H9 (cell line): Measurements from ENCODE around the gene ATP1B2. TPM values are rescaled to one million over a fixed set of nuclear protein-coding genes. Genes with fewer than 3 reads are reported as not detected.

ENCODE experiments used
- DNase-seq: peaks from one replicate; pipeline ENCODE4 v3.0.0-alpha.2; 2017
- H2AFZ ChIP-seq: one replicate; pipeline ENCODE4 v1.6.1; 2013; ENCODE audit warnings: mild to moderate bottlenecking, low read length, control low read depth, moderate library complexity
- H2AK5ac ChIP-seq: 2 replicates; pipeline ENCODE4 v1.6.1; 2013; ENCODE audit warnings: low read length, control low read depth, mixed read lengths; ENCODE audit not compliant: insufficient read length
- H2BK120ac ChIP-seq: one replicate; pipeline ENCODE4 v1.6.1; 2013; ENCODE audit warnings: low read depth, mild to moderate bottlenecking, low read length, control low read depth, inconsistent platforms; ENCODE audit not compliant: poor library complexity, severe bottlenecking
- H2BK12ac ChIP-seq: 2 replicates; pipeline ENCODE4 v1.6.1; 2013; ENCODE audit warnings: low read length, control low read depth, mixed read lengths, low read depth; ENCODE audit not compliant: insufficient read length
- H2BK15ac ChIP-seq: 2 replicates; pipeline ENCODE4 v1.6.1; 2013; ENCODE audit warnings: low read depth, low read length, control low read depth
- H2BK20ac ChIP-seq: one replicate; pipeline ENCODE4 v1.6.1; 2013; ENCODE audit warnings: low read depth, mild to moderate bottlenecking, low read length, control low read depth, inconsistent platforms; ENCODE audit not compliant: poor library complexity, severe bottlenecking
- H2BK5ac ChIP-seq: 2 replicates; pipeline ENCODE4 v1.6.1; 2013; ENCODE audit warnings: low read length, control low read depth, mixed read lengths; ENCODE audit not compliant: insufficient read length
- H3K14ac ChIP-seq: 2 replicates; pipeline ENCODE4 v1.6.1; 2013; ENCODE audit warnings: low read length, control low read depth; ENCODE audit not compliant: insufficient read depth
- H3K18ac ChIP-seq: 2 replicates; pipeline ENCODE4 v1.6.1; 2013; ENCODE audit warnings: low read depth, mild to moderate bottlenecking, mixed read lengths, low read length, control low read depth; ENCODE audit not compliant: insufficient read length
- H3K23ac ChIP-seq: 2 replicates; pipeline ENCODE4 v1.6.1; 2013; ENCODE audit warnings: low read length, control low read depth, mixed read lengths, low read depth; ENCODE audit not compliant: insufficient read length
- H3K23me2 ChIP-seq: 2 replicates; pipeline ENCODE4 v1.6.1; 2013; ENCODE audit warnings: low read depth, mild to moderate bottlenecking, mixed read lengths, low read length, control low read depth; ENCODE audit not compliant: insufficient read length, poor library complexity, severe bottlenecking
- H3K27ac ChIP-seq: 2 replicates; pipeline ENCODE4 v1.5.1; 2013; ENCODE audit warnings: low read length, control low read depth, mixed read lengths, low read depth; ENCODE audit not compliant: insufficient read length
- H3K27me3 ChIP-seq: 2 replicates; pipeline ENCODE4 v1.6.1; 2013; ENCODE audit warnings: low read length, control low read depth, inconsistent platforms; ENCODE audit not compliant: insufficient read depth
- H3K4ac ChIP-seq: 2 replicates; pipeline ENCODE4 v1.6.1; 2013; ENCODE audit warnings: low read depth, mild to moderate bottlenecking, control low read depth, inconsistent platforms, low read length, moderate library complexity
- H3K4me1 ChIP-seq: 2 replicates; pipeline ENCODE4 v1.6.1; 2013; ENCODE audit warnings: low read length, control low read depth, inconsistent platforms; ENCODE audit not compliant: insufficient read depth
- H3K4me2 ChIP-seq: 2 replicates; pipeline ENCODE4 v1.6.1; 2013; ENCODE audit warnings: low read length, control low read depth, mixed read lengths; ENCODE audit not compliant: insufficient read length, insufficient read depth
- H3K56ac ChIP-seq: 2 replicates; pipeline ENCODE4 v1.6.1; 2013; ENCODE audit warnings: low read depth, mild to moderate bottlenecking, mixed read lengths, low read length, control low read depth; ENCODE audit not compliant: insufficient read length
- H3K79me1 ChIP-seq: 2 replicates; pipeline ENCODE4 v1.6.1; 2013; ENCODE audit warnings: low read depth, mild to moderate bottlenecking, moderate library complexity, low read length, control low read depth, inconsistent platforms; ENCODE audit not compliant: insufficient read depth, poor library complexity, severe bottlenecking
- H3K79me2 ChIP-seq: 2 replicates; pipeline ENCODE4 v1.6.1; 2013; ENCODE audit warnings: low read length, control low read depth, inconsistent platforms; ENCODE audit not compliant: insufficient read depth
- H3K9ac ChIP-seq: 2 replicates; pipeline ENCODE4 v1.6.1; 2013; ENCODE audit warnings: low read length, control low read depth, mixed read lengths; ENCODE audit not compliant: insufficient read length; ENCODE audit errors: extremely low read depth
- H3K9me3 ChIP-seq: one replicate; pipeline ENCODE4 v1.6.1; 2013; ENCODE audit warnings: low read depth, low read length, inconsistent platforms; ENCODE audit not compliant: control insufficient read depth
- H3T11ph ChIP-seq: one replicate; pipeline ENCODE4 v1.6.1; 2013; ENCODE audit warnings: mild to moderate bottlenecking, low read length, control low read depth, inconsistent platforms
- H4K20me1 ChIP-seq: one replicate; pipeline ENCODE4 v1.6.1; 2013; ENCODE audit not compliant: control insufficient read depth, insufficient read length, insufficient read depth
- H4K5ac ChIP-seq: 2 replicates; pipeline ENCODE4 v1.6.1; 2013; ENCODE audit warnings: low read depth, mild to moderate bottlenecking, mixed read lengths, low read length, control low read depth; ENCODE audit not compliant: insufficient read length
- H4K8ac ChIP-seq: replicated peaks from 2 replicates; pipeline ENCODE4 v1.6.1; 2013; ENCODE audit warnings: low read length, control low read depth, mixed read lengths, low read depth; ENCODE audit not compliant: insufficient read length
- H4K91ac ChIP-seq: 2 replicates; pipeline ENCODE4 v1.6.1; 2013; ENCODE audit warnings: low read depth, mild to moderate bottlenecking, moderate library complexity, mixed read lengths, low read length, control low read depth; ENCODE audit not compliant: insufficient read length
- H3K27ac Mint-ChIP-seq, 3 experiments: 2 replicates in 2 of 3; 3 replicates in 1 of 3; pipeline ENCODE4 v1.8.0; 2020 to 2021; ENCODE audit warnings: mixed read lengths in 3 of 3, mild to moderate bottlenecking in 1 of 3, moderate library complexity in 1 of 3
- H3K27me3 Mint-ChIP-seq: 2 replicates; pipeline ENCODE4 v1.8.0; 2021; ENCODE audit warnings: low read depth, mild to moderate bottlenecking, moderate library complexity, mixed read lengths
- H3K36me3 Mint-ChIP-seq, 3 experiments: 2 replicates in 2 of 3; 3 replicates in 1 of 3; pipeline ENCODE4 v1.8.0; 2020 to 2021; ENCODE audit warnings: low read depth in 3 of 3, mixed read lengths in 3 of 3; ENCODE audit not compliant: insufficient read depth in 1 of 3
- H3K4me1 Mint-ChIP-seq, 2 experiments: 2 replicates each; pipeline ENCODE4 v1.8.0; 2020; ENCODE audit warnings: mixed read lengths in 2 of 2
- H3K4me3 Mint-ChIP-seq, 2 experiments: 2 replicates in 1 of 2; 3 replicates in 1 of 2; pipeline ENCODE4 v1.8.0; 2020 to 2021; ENCODE audit warnings: mild to moderate bottlenecking in 2 of 2, mixed read lengths in 2 of 2, moderate library complexity in 1 of 2
- H3K9me3 Mint-ChIP-seq, 2 experiments: 2 replicates in 1 of 2; 3 replicates in 1 of 2; pipeline ENCODE4 v1.8.0; 2020; ENCODE audit warnings: mild to moderate bottlenecking in 2 of 2, mixed read lengths in 2 of 2, moderate library complexity in 1 of 2
- CTCF ChIP-seq: fragments of 200-600 bp; sonication (generic); conservative IDR thresholded peaks from 3 replicates; pipeline ENCODE4 v1.8.0; 2021; ENCODE audit warnings: antibody characterized with exemption, mild to moderate bottlenecking
- WGBS: extraction: QIAGEN DNeasy Blood & Tissue Kit; methylation state at CpG from one replicate; pipeline ENCODE4 v1.1.7; 2013; ENCODE audit warnings: missing lambda C conversion rate, low lambda C conversion rate, mixed read lengths; ENCODE audit not compliant: insufficient read length; ENCODE audit errors: extremely low coverage; 5-methylcytosine and 5-hydroxymethylcytosine counted together
- total RNA-seq: library from RNA; stranded (reverse); gene quantifications from 2 replicates; pipeline ENCODE4 v1.2.1, GENCODE V29; 2021

Gene ATP1B2
- total RNA-seq, 1 experiment from 2014 or later: 16.2 TPM

DNA sequence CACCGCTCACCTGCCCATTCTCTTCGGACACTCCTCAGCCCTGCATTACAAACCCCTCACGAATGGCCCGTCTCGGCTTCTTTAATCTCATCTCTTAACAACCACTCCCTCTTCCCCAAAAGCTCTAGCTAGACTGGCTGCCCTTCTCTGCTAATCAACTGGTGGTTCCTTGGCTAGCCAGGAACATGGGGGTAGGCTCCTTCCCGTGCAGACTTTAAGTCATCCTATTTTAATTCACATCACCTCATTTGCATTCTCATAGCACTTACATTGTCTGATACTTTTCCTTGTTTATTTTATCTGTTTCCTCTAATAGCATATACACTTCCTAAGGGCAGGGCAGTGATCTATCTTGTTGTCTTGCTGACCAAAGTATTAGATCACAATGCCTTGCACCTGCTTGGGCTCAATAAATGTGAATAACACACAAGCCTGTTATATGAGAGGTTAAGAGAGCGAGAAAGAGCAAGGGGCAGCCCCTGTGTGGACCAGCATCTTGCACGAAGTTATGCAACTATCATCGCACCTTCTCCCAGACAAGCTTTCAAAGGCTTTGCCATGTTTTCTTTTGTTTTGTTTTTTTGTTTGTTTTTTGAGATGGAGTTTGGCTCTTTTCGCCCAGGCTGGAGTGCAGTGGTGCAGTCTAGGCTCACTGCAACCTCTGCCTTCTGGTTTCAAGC, 26.8 kb downstream of the ATP1B2 start:
- Histone ChIP-seq H3K9ac (no peak overlapping the region), H3K4me1 (peaks cover 7% of the 10 kb centered on the region; the same call in 1 of the 2 replicates), H3K79me2 (peaks cover 2% of the 10 kb centered on the region; the same call in 1 of the 2 replicates), H2BK5ac (no peak overlapping the region), H2AK5ac (no peak overlapping the region), H4K8ac (no peak overlapping the region), H2BK12ac (no peak overlapping the region), H4K20me1 (no peaks in the 10 kb centered on the region), H3K23me2 (no peaks in the 10 kb centered on the region), H3K4ac (no peak overlapping the region), H2BK20ac (no peak overlapping the region), H3K27me3 (no peaks in the 10 kb centered on the region), H2BK120ac (no peak overlapping the region), H3K14ac (no peak overlapping the region), H4K5ac (no peak overlapping the region), H4K91ac (no peak overlapping the region), H3T11ph (no peak overlapping the region), H3K9me3 (peaks cover 10% of the 10 kb centered on the region), H3K56ac (no peak overlapping the region), H3K23ac (no peak overlapping the region), H2AFZ (no peak overlapping the region), H3K4me2 (peak overlapping the region; percentile 17), H3K79me1 (no peaks in the 10 kb centered on the region), H3K27ac (no peak overlapping the region), H3K18ac (no peak overlapping the region), H2BK15ac (no peak overlapping the region)
- Mint-ChIP-seq H3K4me1 (peaks cover 21 to 45% of the 10 kb centered on the region in 2 experiments), H3K4me3 (peak overlapping the region; percentile 50 to 67), H3K27ac (peak overlapping the region; percentile 59 to 96 (median 91); a peak in 6 of 7 replicates), H3K27me3 (no peaks in the 10 kb centered on the region), H3K9me3 (peaks cover 10% of the 10 kb centered on the region in 2 experiments), H3K36me3 (peaks cover 35 to 40% (median 37%) of the 10 kb centered on the region in 3 experiments)
- no peak for TF ChIP-seq CTCF
- no CpG with 5 or more reads among the region's 10 CpGs for WGBS
- DNase-seq: peak; percentile 81
